HG02610 (cell line): ENCODE measurements around the gene DMD.

ENCODE experiments used
- ATAC-seq: cut with Tn5 transposase; IDR thresholded peaks from one replicate; pipeline ENCODE4 v1.9.1; 2021; ENCODE audit warnings: mild to moderate bottlenecking, moderate library complexity; ENCODE audit not compliant: unreplicated experiment

Gene DMD

GRCh38 chrX:31217084-31217483 is 1994.3 kb downstream of the DMD start:
- ATAC-seq, result no peak

- peak; percentile 57 for ATAC-seq
Observed at GRCh38 chrX:31215277-31215815, 1996.0 kb downstream of the DMD start.

GRCh38 chrX:31213941-31214340 is 1997.4 kb downstream of the DMD start:
- ATAC-seq, result no peak

- ATAC-seq, result peak; percentile 41
Observed at GRCh38 chrX:31212856-31213748, 1998.2 kb downstream of the DMD start.

- no peak for ATAC-seq
Observed at GRCh38 chrX:31209005-31209628, 2002.2 kb downstream of the DMD start.

GRCh38 chrX:31201503-31201902 is 2009.8 kb downstream of the DMD start:
- ATAC-seq, result no peak

- no peak for ATAC-seq
Observed at GRCh38 chrX:31200430-31200829, 2010.9 kb downstream of the DMD start.

GRCh38 chrX:31199840-31200114 is 2011.6 kb downstream of the DMD start:
- ATAC-seq, result no peak

GRCh38 chrX:31199056-31199839 is 2012.1 kb downstream of the DMD start:
- no peak for ATAC-seq

GRCh38 chrX:31190221-31190975 is 2021.0 kb downstream of the DMD start:
- ATAC-seq, result no peak

- no peak for ATAC-seq
Observed at GRCh38 chrX:31186693-31187338, 2024.5 kb downstream of the DMD start.

GRCh38 chrX:31185884-31186283 is 2025.5 kb downstream of the DMD start:
- no peak for ATAC-seq

GRCh38 chrX:31181377-31182000 is 2029.9 kb downstream of the DMD start:
- no peak for ATAC-seq

- no peak for ATAC-seq
Observed at GRCh38 chrX:31179203-31179602, 2032.1 kb downstream of the DMD start.

- no peak for ATAC-seq
Observed at GRCh38 chrX:31178769-31179125, 2032.6 kb downstream of the DMD start.

GRCh38 chrX:31178064-31178768 is 2033.1 kb downstream of the DMD start:
- peak; percentile 92 for ATAC-seq

GRCh38 chrX:31170792-31171191 is 2040.6 kb downstream of the DMD start:
- no peak for ATAC-seq

GRCh38 chrX:31168551-31168950 is 2042.8 kb downstream of the DMD start:
- ATAC-seq, result peak; percentile 100

- ATAC-seq, result no peak
Observed at GRCh38 chrX:31166832-31167231, 2044.5 kb downstream of the DMD start.
